HL-60 (cell line): ENCODE results near the gene PCID2.

Experiments used
- CTCF ChIP-seq: IDR thresholded peaks from one replicate; pipeline ENCODE4 v1.5.1; 2011; ENCODE audit warnings: low read length, control low read depth, inconsistent platforms; ENCODE audit not compliant: insufficient read depth
- GABPA ChIP-seq: IDR thresholded peaks from 2 replicates; pipeline ENCODE4 v1.6.1; 2012; ENCODE audit warnings: low read depth
- POLR2AphosphoS5 ChIP-seq: IDR thresholded peaks from 2 replicates; pipeline ENCODE4 v1.6.1; 2012; ENCODE audit warnings: low read depth
- REST ChIP-seq: IDR thresholded peaks from 2 replicates; pipeline ENCODE4 v1.6.1; 2012; ENCODE audit warnings: low read depth; ENCODE audit not compliant: insufficient replicate concordance
- SPI1 ChIP-seq: IDR thresholded peaks from 2 replicates; pipeline ENCODE4 v1.6.1; 2012; ENCODE audit warnings: low read depth, mild to moderate bottlenecking, borderline replicate concordance

GRCh38 chr13:113220141-113220598 is 11.7 kb upstream of the PCID2 start:
- TF ChIP-seq REST (no peak), CTCF (no peak), POLR2AphosphoS5 (no peak), GABPA (no peak), SPI1 (no peak)
